T47D (cell line): ENCODE results near the gene PFKFB4.
"Not testable (repeated sequence)": the region's sequence is repeated elsewhere in the genome, so short reads cannot be mapped to it uniquely, and the experiment has no call there.

Experiments used
- DNase-seq, 2 experiments: peaks; one replicate each; pipeline versions ENCODE4 v3.0.0 to v3.0.0-alpha.2; 2011 to 2012; ENCODE audit warnings: low read depth in 1 of 2, low spot score in 1 of 2
- JUND ChIP-seq: IDR thresholded peaks from 2 replicates; pipeline ENCODE4 v1.6.1; 2012; ENCODE audit warnings: low read depth
- in situ Hi-C: cut with HindIII; loops from 2 replicates; pipeline ENCODE4 v1.10.0; 2016; ENCODE audit warnings: low sequenced_read_pairs, low pct_unique_long_range_greater_than_20kb

Gene PFKFB4

GRCh38 chr3:48477959-48478520, 78.6 kb downstream of the PFKFB4 start:
- in situ Hi-C loops, result no loop called here
- DNase-seq, result no peak
- no peak for TF ChIP-seq JUND

- DNase-seq, result no peak
- no peak for TF ChIP-seq JUND
- in situ Hi-C loops, result no loop called here
These were observed 80.1 kb downstream of the PFKFB4 start for GRCh38 chr3:48476426-48477053.

- DNase-seq, result no peak
- TF ChIP-seq JUND, result no peak
- in situ Hi-C loops, result no loop called here
These were observed 81.4 kb downstream of the PFKFB4 start for GRCh38 chr3:48475188-48475587.

GRCh38 chr3:48474619-48475018, 82.0 kb downstream of the PFKFB4 start:
- in situ Hi-C loops, result no loop called here
- TF ChIP-seq JUND, result no peak
- no peak for DNase-seq

GRCh38 chr3:48474031-48474430, 82.6 kb downstream of the PFKFB4 start:
- DNase-seq, in situ Hi-C loops: not testable (repeated sequence)

GRCh38 chr3:48473617-48473952, 83.0 kb downstream of the PFKFB4 start:
- TF ChIP-seq JUND, result no peak
- in situ Hi-C loops, result no loop called here
- no peak for DNase-seq

GRCh38 chr3:48472923-48473616, 83.5 kb downstream of the PFKFB4 start:
- in situ Hi-C loops, result no loop called here
- DNase-seq, result peak; percentile 62 to 87
- no peak for TF ChIP-seq JUND

- in situ Hi-C loops, result no loop called here
- no peak for TF ChIP-seq JUND
- DNase-seq, result peak in 1 of 2 experiments; percentile 18
These were observed 84.0 kb downstream of the PFKFB4 start for GRCh38 chr3:48472673-48472922.

- no peak for TF ChIP-seq JUND
- in situ Hi-C loops, result no loop called here
- DNase-seq, result no peak
These were observed 86.3 kb downstream of the PFKFB4 start for GRCh38 chr3:48470286-48470685.

GRCh38 chr3:48469046-48469915, 87.3 kb downstream of the PFKFB4 start:
- DNase-seq, result no peak
- in situ Hi-C loops, result no loop called here
- TF ChIP-seq JUND, result no peak

- no peak for TF ChIP-seq JUND
- no peak for DNase-seq
- in situ Hi-C loops, result no loop called here
These were observed 88.3 kb downstream of the PFKFB4 start for GRCh38 chr3:48468329-48468731.
